GM18508 (cell line): ENCODE results near the gene GNL3L.
"Not testable (repeated sequence)": the region's sequence is repeated elsewhere in the genome, so short reads cannot be mapped to it uniquely, and the experiment has no call there.

ENCODE experiments used
- ATAC-seq: cut with Tn5 transposase; IDR thresholded peaks from one replicate; pipeline ENCODE4 v1.9.1; 2021; ENCODE audit warnings: moderate number of reproducible peaks; ENCODE audit not compliant: insufficient read depth, unreplicated experiment

The GNL3L gene

DNA sequence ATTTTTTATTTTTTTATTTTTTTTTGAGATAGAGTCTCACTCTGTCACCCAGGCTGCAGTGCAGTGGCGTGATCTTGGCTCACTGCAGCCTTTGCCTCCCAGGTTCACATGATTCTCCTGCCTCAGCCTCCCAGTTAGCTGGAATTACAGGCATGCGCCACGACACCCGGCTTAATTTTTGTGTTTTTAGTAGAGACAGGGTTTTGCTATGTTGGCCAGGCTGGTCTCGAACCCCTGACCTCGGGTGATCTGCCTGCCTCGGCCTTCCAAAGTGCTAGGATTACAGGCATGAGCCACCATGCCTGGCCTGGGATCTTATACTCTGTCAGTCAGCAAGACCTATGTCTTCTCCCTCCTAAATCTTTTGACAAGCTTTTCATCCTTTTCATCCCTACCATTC, 25.0 kb downstream of the GNL3L start:
- not testable (repeated sequence) for ATAC-seq

DNA sequence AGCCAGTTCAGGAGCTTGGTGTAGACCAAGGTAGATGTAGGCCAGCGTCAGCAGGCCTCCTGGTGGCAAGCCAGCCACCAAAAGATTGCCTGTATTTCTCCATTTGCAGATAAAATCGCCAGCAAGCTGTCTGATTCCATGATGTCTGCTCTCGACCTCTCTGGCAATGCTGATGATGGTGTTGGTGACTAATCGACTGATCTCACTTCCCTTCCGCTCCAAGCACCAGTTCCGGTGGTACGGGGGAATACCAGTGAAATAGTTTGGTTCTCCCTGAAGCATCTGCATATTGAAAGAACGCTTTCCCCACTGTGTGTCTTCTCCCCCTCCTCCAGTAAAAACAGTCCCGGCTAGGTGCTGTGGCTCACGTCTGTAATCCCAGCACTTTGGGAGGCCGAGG, 30.4 kb downstream of the GNL3L start:
- no peak for ATAC-seq

DNA sequence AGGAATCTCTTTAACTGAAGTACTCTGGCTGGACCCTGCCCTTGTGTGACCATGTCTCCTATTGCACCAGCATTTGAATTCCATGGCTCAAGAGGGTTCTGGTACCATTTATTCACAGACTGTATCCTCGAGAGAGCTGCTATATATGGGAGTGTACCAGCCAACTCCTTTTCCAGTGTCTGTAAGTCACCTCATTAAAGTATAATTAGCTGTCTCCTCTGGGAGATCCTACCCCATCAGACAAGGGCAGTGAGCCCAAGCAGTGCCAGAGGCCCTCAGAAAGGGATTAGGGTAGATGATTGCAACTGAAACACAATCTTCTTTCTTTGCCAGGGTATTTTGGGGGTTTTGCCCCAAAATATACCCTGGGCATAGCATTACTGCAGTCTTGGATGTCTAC, 31.6 kb downstream of the GNL3L start:
- ATAC-seq, result no peak

DNA sequence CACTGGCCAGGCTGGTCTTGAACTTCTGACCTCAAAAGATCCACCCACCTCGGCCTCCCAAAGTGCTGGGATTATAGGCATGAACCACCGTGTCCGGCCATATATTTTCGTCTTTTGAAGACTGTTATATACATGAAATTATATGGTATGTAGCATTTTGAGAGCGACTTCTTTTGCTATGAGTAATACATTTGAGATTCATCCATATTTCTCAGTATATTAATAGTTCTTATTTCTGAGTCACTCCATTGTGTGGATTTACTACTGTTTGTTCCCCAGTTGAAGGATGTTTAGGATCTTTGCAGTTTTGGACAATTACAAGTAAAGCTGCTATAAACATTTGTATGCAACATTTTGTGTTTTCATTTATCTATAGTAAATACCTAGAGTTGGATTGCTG, 34.9 kb downstream of the GNL3L start:
- no peak for ATAC-seq

DNA sequence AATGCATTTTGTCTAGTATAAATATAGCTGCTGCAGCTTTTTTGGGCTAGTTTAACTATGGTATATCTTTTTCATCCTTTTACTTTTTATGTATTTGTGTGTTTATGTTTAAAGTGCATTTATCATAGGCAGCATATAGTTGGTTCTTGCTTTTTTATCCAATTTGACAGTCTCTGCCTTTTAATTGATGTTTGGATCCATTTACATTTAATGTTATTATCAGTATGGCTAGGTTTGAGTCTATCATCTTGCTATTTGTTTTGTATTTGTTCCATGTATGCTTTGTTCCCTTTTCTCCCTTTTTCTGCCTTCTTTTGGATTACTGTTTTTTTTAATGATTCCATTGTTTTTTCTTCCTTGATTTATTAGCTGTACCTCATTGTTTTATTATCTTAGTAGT, 40.3 kb downstream of the GNL3L start:
- ATAC-seq, result no peak

DNA sequence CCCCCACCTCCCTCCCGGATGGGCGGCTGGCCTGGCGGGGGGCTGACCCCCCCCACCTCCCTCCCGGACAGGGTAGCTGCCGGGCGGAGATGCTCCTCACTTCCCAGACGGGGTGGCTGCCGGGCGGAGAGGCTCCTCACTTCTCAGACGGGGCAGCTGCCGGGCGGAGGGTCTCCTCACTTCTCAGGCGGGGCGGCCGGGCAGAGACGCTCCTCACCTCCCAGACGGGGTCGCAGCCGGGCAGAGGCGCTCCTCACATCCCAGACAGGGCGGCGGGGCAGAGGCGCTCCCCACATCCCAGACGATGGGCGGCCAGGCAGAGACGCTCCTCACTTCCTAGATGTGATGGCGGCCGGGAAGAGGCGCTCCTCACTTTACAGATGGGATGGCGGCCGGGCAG, 42.6 kb downstream of the GNL3L start:
- ATAC-seq, result not testable (repeated sequence)

DNA sequence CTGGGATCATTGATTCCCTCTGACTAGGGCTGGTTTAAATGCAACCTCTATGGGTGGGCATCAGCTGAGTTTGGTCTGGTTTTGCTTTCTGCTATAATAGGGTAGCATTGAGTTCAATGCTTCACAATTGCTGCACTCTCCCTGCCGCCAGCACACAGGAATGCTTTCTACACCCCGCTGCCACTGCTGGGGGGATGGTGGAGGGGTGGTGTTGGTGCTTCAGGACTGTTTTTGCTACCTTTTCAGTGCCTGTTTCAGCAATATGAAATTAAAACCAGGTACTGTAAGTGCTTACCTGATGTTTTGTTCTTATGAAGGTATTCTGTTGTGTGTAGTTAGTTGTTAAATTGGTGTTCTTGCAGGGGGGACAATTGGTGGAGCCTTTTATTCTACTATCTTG, 67.7 kb downstream of the GNL3L start:
- no peak for ATAC-seq

DNA sequence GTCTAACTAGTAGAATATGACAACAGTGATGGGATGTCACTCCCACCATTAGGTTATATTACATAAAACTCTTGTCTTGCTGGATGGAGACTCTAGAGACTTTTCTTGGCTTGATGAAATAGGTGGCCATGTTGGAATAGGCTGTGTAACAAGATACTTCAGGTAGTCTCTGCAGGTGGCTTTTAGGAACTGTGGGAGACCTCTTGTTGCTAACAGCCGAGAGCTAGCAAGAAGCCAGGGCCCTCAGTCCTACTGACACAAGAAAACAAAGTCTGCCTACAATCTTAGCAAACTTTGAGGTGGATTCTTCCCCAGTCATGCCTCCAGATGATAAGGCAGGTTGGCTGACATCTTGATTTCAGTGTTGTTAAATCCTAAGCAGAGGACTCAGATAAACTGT, 72.5 kb downstream of the GNL3L start:
- ATAC-seq, result no peak
